Gastroesophageal sphincter (tissue), 4 donors: Measurements from ENCODE around the gene ADRA2A. TPM values are rescaled to one million over a fixed set of nuclear protein-coding genes. Genes with fewer than 3 reads are reported as not detected.

Experiments used
- ATAC-seq: fragments of 150-250 bp; one replicate; pipeline ENCODE4 v1.9.1; 2016; ENCODE audit warnings: mild to moderate bottlenecking, moderate library complexity
- H3K27ac ChIP-seq, 4 donors: fragments of 200-600 bp; sonication (generic) in 3 of 4; 1 replicate in 3 of 4; 2 replicates in 1 of 4; pipeline ENCODE4 v1.5.1; 2016 to 2019
- H3K27me3 ChIP-seq: fragments of 200-600 bp; sonication (generic); one replicate; pipeline ENCODE4 v1.5.1; 2019
- H3K36me3 ChIP-seq, 2 donors: fragments of 200-600 bp; sonication (generic); one replicate each; pipeline ENCODE4 v1.5.1; 2019; ENCODE audit warnings: control low read depth in 1 of 2
- H3K4me1 ChIP-seq, 3 donors: fragments of 200-600 bp; sonication (generic); 1 replicate in 2 of 3; 2 replicates in 1 of 3; pipeline ENCODE4 v1.5.1; 2016 to 2019; ENCODE audit warnings: control low read depth in 2 of 3
- H3K4me3 ChIP-seq, 2 donors: fragments of 200-600 bp; sonication (generic); one replicate each; pipeline ENCODE4 v1.5.1; 2019; ENCODE audit warnings: mild to moderate bottlenecking in 1 of 2, moderate library complexity in 1 of 2
- H3K9me3 ChIP-seq, 3 donors: fragments of 200-600 bp; sonication (generic); one replicate each; pipeline ENCODE4 v1.5.1; 2017 to 2019; ENCODE audit warnings: control low read depth in 2 of 3
- EP300 ChIP-seq: sonication (generic); formaldehyde crosslinking; IDR thresholded peaks from one replicate; pipeline ENCODE4 v1.6.1; 2017; ENCODE audit warnings: antibody characterized with exemption, mild to moderate bottlenecking
- POLR2A ChIP-seq, 2 donors: fragments of 450-650 bp; IDR thresholded peaks; one replicate each; pipeline ENCODE4 v1.6.1; 2017; ENCODE audit warnings: antibody characterized with exemption in 2 of 2, mild to moderate bottlenecking in 2 of 2, moderate library complexity in 1 of 2
- POLR2AphosphoS5 ChIP-seq: sonication (generic); formaldehyde crosslinking; IDR thresholded peaks from one replicate; pipeline ENCODE4 v1.6.1; 2017; ENCODE audit warnings: antibody characterized with exemption
- WGBS, 2 donors: methylation state at CpG; one replicate each; pipeline ENCODE4 v1.1.5; 2018; ENCODE audit warnings: low coverage in 1 of 2; 5-methylcytosine and 5-hydroxymethylcytosine counted together
- total RNA-seq, 4 donors: library from RNA; depleted of rRNA; stranded (reverse); fragments of >200 nt; gene quantifications; one replicate each; pipeline ENCODE4 v1.1.0, GENCODE V29; 2016
- TF ChIP-seq, protein P1 (sequence below), 4 experiments: fragments of 200-600 bp in 2 of 4; fragments of 450-650 bp in 2 of 4; sonication (generic) in 1 of 4; IDR thresholded peaks; one replicate each; pipeline ENCODE4 v1.5.1; 2017 to 2019; ENCODE audit warnings: antibody characterized with exemption in 4 of 4, mild to moderate bottlenecking in 2 of 4, moderate library complexity in 2 of 4

The ADRA2A gene
- total RNA-seq, 4 donors from 2014 or later, result 0.62 to 2.7 (median 1.6) TPM

DNA sequence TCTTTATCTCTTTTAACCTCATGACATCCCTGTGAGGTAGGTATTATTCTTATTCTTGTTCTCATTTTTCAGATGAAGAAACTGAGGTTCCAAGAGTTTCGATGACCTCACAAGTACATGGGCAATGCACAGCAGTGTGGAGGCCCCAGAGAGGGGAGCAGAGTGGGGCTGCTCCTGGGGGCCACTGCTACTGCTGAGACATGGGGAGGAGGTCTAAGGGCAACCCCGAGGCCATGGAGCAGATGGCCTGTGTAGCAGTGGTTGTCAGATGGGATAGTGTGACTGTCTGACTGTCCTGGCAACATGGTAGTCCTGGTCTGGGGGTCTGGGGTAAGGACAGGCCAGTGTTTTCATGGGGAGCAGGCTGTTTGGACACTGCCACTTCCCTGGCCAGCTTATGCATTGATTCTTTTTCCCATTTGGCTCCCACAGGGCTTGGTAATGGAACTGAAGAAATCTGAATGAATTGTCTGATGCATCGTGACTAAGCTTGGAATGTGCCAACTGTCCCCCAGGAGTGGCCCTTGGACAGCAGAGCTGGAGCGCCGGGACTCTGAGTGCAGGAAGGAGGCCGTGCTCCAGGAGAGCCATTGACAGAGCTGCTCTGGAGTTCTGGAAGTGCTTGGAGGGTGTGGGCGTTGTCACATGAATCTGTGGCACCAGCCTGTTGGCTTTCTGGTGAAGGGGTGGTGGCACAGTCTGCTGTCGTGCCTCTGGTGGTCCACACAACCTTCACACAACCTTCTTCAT, 40.9 kb downstream of the ADRA2A start:
- TF ChIP-seq EP300, result no peak
- H3K27ac ChIP-seq, result no peak overlapping the region
- no peak for ATAC-seq
- 72% methylated on average over 2 of the region's 8 CpGs; no CpG with 5 or more reads in 1 of the 2 donors for WGBS, 2 donors
- no peaks in the 10 kb centered on the region for H3K9me3 ChIP-seq
- H3K4me1 ChIP-seq, result no peaks in the 10 kb centered on the region
- no peaks in the 10 kb centered on the region for H3K27me3 ChIP-seq
- no peak overlapping the region for H3K4me3 ChIP-seq
- H3K36me3 ChIP-seq, result no peaks in the 10 kb centered on the region

DNA sequence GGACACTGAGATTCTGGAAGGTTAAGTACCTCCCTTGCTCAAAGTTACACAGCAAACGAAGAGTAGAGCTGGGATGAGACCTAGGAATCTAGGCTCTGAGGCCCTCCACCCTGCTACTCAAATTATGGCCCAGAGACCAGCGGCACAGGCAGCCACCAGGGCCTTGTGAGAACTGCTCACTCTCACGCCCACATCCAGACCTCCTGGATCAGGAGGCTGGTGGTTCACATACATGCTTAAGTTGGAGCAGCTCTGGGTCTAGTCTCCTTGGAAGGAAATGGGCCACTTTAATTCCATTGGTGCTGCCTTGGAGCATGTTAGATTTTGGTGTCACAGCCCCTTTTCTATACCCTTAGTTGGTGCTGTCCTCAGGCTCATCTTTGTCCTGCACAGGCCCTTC, 41.9 kb downstream of the ADRA2A start:
- H3K27ac ChIP-seq, result no peak overlapping the region
- peaks cover 8% of the 10 kb centered on the region for H3K27me3 ChIP-seq
- TF ChIP-seq EP300 (no peak), POLR2A (IDR thresholded peaks at IDR 0.05) (no peak), POLR2AphosphoS5 (no peak)
- TF ChIP-seq, protein P1, sequence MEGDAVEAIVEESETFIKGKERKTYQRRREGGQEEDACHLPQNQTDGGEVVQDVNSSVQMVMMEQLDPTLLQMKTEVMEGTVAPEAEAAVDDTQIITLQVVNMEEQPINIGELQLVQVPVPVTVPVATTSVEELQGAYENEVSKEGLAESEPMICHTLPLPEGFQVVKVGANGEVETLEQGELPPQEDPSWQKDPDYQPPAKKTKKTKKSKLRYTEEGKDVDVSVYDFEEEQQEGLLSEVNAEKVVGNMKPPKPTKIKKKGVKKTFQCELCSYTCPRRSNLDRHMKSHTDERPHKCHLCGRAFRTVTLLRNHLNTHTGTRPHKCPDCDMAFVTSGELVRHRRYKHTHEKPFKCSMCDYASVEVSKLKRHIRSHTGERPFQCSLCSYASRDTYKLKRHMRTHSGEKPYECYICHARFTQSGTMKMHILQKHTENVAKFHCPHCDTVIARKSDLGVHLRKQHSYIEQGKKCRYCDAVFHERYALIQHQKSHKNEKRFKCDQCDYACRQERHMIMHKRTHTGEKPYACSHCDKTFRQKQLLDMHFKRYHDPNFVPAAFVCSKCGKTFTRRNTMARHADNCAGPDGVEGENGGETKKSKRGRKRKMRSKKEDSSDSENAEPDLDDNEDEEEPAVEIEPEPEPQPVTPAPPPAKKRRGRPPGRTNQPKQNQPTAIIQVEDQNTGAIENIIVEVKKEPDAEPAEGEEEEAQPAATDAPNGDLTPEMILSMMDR (IDR thresholded peaks at IDR 0.05), result no peak
- no peaks in the 10 kb centered on the region for H3K36me3 ChIP-seq
- no peak for ATAC-seq
- H3K4me3 ChIP-seq, result no peak overlapping the region
- 60 to 81% methylated on average over 1 to 2 of the region's 3 CpGs for WGBS, 2 donors
- no peaks in the 10 kb centered on the region for H3K9me3 ChIP-seq
- H3K4me1 ChIP-seq, result no peaks in the 10 kb centered on the region

DNA sequence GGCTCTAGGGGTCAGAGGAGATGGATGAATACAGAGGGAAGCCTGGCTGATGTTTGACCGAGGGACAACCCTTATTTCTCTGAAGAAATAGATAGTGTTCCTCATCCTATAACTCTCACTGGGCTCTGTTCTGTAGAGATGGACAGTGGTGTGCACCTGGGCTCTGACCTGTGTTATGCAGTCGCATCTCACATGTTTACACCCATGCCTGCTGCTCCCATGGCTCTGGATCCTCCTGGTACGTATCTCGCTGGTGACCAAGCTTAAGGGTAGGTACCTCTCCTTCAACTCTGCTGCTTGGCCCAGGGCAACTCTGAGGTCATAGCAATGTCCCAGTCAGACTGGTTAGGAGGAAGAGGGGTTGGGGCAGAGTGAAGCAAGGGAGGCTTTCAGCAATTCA, 42.8 kb downstream of the ADRA2A start:
- WGBS, 2 donors, result 71 to 100% methylated on average over 1 to 4 of the region's 4 CpGs
- no peak for ATAC-seq
- Histone ChIP-seq H3K4me3 (no peak overlapping the region), H3K27me3 (peaks cover 15% of the 10 kb centered on the region), H3K36me3 (no peaks in the 10 kb centered on the region), H3K27ac (no peak overlapping the region), H3K4me1 (no peaks in the 10 kb centered on the region), H3K9me3 (no peaks in the 10 kb centered on the region)
- TF ChIP-seq EP300 (no peak), POLR2AphosphoS5 (no peak), POLR2A (IDR thresholded peaks at IDR 0.05) (no peak)
- TF ChIP-seq, protein P1 (IDR thresholded peaks at IDR 0.05), result no peak

DNA sequence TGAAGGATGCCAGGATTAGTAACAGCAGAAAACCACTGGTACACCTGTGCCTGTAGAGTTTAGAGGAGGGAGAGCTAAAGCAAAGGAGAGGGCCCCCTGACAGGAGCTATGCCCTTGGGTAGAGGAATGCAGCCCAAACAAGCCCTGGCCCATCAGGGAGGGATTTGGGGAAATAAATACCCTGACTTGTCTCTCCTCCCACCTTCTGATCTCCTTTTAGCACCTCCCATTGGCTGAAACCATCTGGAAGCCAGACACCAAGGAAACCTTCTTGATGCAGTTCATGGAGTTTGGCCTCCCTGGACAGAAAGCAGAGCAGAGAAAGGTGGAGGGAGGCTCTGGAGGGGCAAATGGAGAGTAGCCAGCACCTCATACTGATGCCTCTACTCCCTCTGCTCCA, 45.3 kb downstream of the ADRA2A start:
- Histone ChIP-seq H3K4me3 (no peak overlapping the region), H3K36me3 (no peaks in the 10 kb centered on the region), H3K4me1 (no peaks in the 10 kb centered on the region), H3K27me3 (peaks cover 27% of the 10 kb centered on the region), H3K27ac (no peak overlapping the region), H3K9me3 (no peaks in the 10 kb centered on the region)
- TF ChIP-seq POLR2A (IDR thresholded peaks at IDR 0.05), result no peak
- no peak for TF ChIP-seq POLR2AphosphoS5
- no peak for TF ChIP-seq EP300
- TF ChIP-seq, protein P1 (IDR thresholded peaks at IDR 0.05), result no peak
- no peak for ATAC-seq

DNA sequence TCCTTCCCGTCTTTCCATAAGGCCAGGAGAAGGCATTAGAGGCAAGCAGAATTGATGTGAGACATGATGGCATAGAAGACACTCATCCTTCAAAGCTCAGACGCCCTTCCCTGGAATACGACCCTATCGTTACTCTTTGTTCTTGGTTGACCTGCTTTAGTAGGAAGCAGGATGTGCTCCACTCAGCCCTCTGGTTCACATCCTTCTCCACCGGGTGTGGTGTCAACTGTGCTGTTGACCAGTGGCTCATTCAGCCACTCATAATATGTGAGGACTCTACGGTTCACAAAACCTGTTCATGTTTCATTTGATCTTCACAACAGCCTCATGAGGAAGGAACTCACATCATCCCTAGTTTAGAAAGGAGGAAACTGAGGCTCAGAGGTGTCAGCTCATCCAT, 47.1 kb downstream of the ADRA2A start:
- Histone ChIP-seq H3K9me3 (no peaks in the 10 kb centered on the region), H3K4me3 (no peak overlapping the region), H3K27ac (no peak overlapping the region), H3K27me3 (peaks cover 31% of the 10 kb centered on the region), H3K4me1 (no peaks in the 10 kb centered on the region), H3K36me3 (no peaks in the 10 kb centered on the region)
- TF ChIP-seq, protein P1 (IDR thresholded peaks at IDR 0.05), result no peak
- TF ChIP-seq POLR2A (IDR thresholded peaks at IDR 0.05), result no peak
- no peak for TF ChIP-seq EP300
- no peak for ATAC-seq
- 78 to 84% methylated on average over 4 to 5 of the region's 6 CpGs for WGBS, 2 donors
